Duodenal mucosa (tissue), 2 donors: ENCODE results near the gene AHDC1.
"Not testable (repeated sequence)": the region's sequence is repeated elsewhere in the genome, so short reads cannot be mapped to it uniquely, and the experiment has no call there.

Experiments used
- H3K27ac ChIP-seq: one replicate; pipeline ENCODE4 v1.7.0; 2013; ENCODE audit warnings: low read depth, low read length
- H3K27me3 ChIP-seq, 2 donors: one replicate each; pipeline ENCODE4 v1.7.0; 2013; ENCODE audit warnings: low read length in 2 of 2, control low read depth in 1 of 2; ENCODE audit not compliant: insufficient read depth in 2 of 2, control insufficient read depth in 1 of 2
- H3K36me3 ChIP-seq, 2 donors: one replicate each; pipeline ENCODE4 v1.7.0; 2013; ENCODE audit warnings: low read length in 2 of 2, control low read depth in 1 of 2; ENCODE audit not compliant: insufficient read depth in 2 of 2, control insufficient read depth in 1 of 2
- H3K4me1 ChIP-seq, 2 donors: one replicate each; pipeline ENCODE4 v1.7.0; 2013; ENCODE audit warnings: low read length in 2 of 2, control low read depth in 1 of 2; ENCODE audit not compliant: insufficient read depth in 2 of 2, control insufficient read depth in 1 of 2
- H3K4me3 ChIP-seq, 2 donors: one replicate each; pipeline ENCODE4 v1.7.0; 2013; ENCODE audit warnings: low read length in 2 of 2, low read depth in 1 of 2
- H3K9ac ChIP-seq, 2 donors: one replicate each; pipeline ENCODE4 v1.7.0; 2013; ENCODE audit warnings: low read length in 2 of 2, low read depth in 1 of 2
- H3K9me3 ChIP-seq, 2 donors: one replicate each; pipeline ENCODE4 v1.7.0; 2013; ENCODE audit warnings: low read length in 2 of 2, control low read depth in 1 of 2; ENCODE audit not compliant: control insufficient read depth in 1 of 2

Gene AHDC1

GRCh38 chr1:27644369-27645070 is 40.6 kb upstream of the AHDC1 start:
- H3K9me3 ChIP-seq: no peaks in the 10 kb centered on the region
- H3K27me3 ChIP-seq: no peaks in the 10 kb centered on the region
- H3K36me3 ChIP-seq: no peaks in the 10 kb centered on the region
- H3K27ac ChIP-seq: no peak overlapping the region
- H3K4me3 ChIP-seq: no peak overlapping the region
- H3K4me1 ChIP-seq: peaks cover 3 to 6% of the 10 kb centered on the region in 2 donors
- no peak overlapping the region for H3K9ac ChIP-seq

DNA sequence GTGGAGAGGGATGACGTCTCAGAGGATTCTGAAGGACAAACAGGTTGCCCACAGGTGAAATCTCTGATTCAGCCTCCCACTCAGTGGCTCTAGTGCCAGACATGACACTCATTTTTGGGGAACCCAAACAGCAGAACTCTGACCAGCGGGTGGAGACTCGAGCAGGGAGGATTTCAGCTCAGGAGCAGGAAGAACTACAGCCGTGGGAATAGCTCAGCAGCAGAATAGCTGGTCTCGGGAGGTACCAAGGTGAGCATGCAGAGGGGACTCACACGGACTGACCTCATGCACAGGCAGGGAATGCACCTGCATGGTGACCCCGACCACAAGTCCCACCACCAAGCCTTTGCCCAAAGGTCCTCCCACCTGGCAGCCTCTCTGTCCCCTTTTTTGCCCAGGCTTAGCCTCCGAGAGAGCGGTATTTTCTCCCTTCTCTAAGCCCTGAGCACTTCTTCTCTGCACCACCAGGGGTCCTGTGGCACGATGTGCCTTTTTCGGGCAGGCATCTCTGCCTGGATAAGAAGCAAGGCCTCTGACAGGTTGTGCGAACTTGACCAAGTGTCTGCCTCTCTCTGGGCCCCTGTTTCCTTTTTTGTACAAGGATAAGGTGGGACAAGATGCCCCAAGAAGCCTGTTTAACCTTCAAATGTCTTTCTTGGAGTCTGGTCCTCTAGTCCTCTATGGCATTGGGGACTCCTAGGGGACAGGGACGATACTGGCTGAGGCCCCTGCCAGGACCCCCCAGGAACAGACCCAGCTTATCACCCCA is 39.8 kb upstream of the AHDC1 start:
- H3K9ac ChIP-seq: no peak overlapping the region
- no peaks in the 10 kb centered on the region for H3K9me3 ChIP-seq
- H3K4me3 ChIP-seq: no peak overlapping the region
- no peaks in the 10 kb centered on the region for H3K27me3 ChIP-seq
- no peaks in the 10 kb centered on the region for H3K36me3 ChIP-seq
- no peak overlapping the region for H3K27ac ChIP-seq
- peaks cover 3 to 6% of the 10 kb centered on the region in 2 donors for H3K4me1 ChIP-seq

DNA sequence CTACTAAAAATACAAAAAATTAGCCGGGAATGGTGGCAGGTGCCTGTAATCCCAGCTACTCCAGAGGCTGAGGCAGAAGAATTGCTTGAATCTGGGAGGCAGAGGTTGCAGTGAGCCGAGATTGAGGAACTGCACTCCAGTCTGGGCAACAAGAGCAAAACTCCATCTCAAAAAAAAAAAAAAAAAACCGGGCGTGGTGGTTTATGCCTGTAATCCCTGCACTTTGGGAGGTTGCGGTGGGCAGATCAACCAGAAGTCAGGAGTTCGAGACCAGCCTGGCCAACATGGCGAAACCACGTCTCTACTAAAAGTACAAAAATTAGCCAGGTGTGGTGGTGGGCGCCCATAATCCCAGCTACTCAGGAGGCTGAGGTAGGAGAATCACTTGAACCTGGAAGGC is 36.6 kb upstream of the AHDC1 start:
- H3K9ac ChIP-seq, H3K36me3 ChIP-seq, H3K27ac ChIP-seq, H3K4me3 ChIP-seq, H3K9me3 ChIP-seq, H3K27me3 ChIP-seq, H3K4me1 ChIP-seq: not testable (repeated sequence)

GRCh38 chr1:27638805-27639204 is 34.9 kb upstream of the AHDC1 start:
- Histone ChIP-seq H3K27ac (no peak overlapping the region), H3K9ac (no peak overlapping the region), H3K27me3 (peaks cover 11 to 14% of the 10 kb centered on the region in 2 donors), H3K9me3 (no peaks in the 10 kb centered on the region), H3K4me3 (no peak overlapping the region), H3K4me1 (peaks cover 8% of the 10 kb centered on the region in 2 donors), H3K36me3 (no peaks in the 10 kb centered on the region)

DNA sequence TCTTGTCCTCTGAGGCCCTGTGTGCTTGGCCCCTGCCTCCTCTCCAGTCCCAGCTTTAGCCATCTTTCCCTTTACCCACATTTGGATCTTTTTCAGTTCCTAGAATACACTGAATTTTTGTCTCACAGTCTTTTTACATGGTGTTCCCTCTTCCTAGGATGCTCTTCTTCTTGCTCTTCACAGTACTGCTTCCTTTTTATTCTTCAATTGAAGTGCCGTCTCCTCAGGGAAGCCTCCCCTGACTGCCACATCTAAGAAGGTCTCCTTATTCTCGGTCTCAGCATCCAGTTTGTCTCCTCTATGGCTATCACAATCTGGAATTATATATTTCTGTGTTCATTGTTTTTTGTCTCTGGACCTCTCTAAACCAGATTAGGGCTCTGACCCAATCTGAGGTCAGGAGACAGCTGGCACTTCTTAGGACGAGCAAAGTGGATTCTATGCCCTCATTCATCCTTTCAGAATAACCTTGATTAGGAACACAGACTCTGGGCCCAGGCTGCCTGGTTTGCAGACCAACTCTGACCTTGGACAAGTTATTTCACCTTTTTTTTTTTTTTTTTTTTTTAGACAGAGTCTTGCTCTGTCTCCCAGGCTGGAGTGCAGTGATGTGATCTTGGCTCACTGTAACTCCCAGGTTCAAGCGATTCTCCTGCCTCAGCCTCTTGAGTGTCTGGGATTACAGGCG is 34.2 kb upstream of the AHDC1 start:
- H3K4me3 ChIP-seq: no peak overlapping the region
- H3K9me3 ChIP-seq: no peaks in the 10 kb centered on the region

GRCh38 chr1:27635396-27636142 is 31.6 kb upstream of the AHDC1 start:
- Histone ChIP-seq H3K9me3 (no peaks in the 10 kb centered on the region), H3K9ac (no peak overlapping the region), H3K36me3 (no peaks in the 10 kb centered on the region), H3K4me3 (no peak overlapping the region), H3K27me3 (peaks cover 21 to 25% of the 10 kb centered on the region in 2 donors), H3K4me1 (peaks cover 8 to 33% of the 10 kb centered on the region in 2 donors), H3K27ac (no peak overlapping the region)

More for the DNA sequence above, 34.2 kb upstream of the AHDC1 start:
- Histone ChIP-seq H3K9ac (no peak overlapping the region), H3K27ac (no peak overlapping the region), H3K36me3 (no peaks in the 10 kb centered on the region), H3K4me1 (peaks cover 5 to 10% of the 10 kb centered on the region in 2 donors), H3K27me3 (peaks cover 16 to 20% of the 10 kb centered on the region in 2 donors)

DNA sequence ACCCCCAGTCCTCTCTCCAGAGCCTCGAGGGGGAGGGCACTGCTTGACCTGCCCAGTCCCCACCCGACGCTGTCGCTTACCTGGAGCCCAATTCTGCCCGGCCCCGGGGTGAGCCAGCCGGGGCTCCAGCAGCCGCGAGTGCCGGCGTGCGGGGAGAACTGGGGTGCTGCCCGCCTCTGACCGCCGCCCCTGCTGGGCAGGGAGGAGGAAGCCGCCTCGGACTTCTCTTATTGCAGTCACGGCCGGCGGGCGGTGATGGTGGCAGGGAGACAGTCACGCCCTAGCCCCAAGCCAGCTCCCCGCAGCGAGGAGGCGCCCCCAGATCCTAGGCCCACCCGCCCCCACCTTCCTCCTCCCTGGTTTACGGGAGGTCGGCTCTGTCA is 31.0 kb upstream of the AHDC1 start, which contains the start of gene FGR:
Gene FGR, minus strand, starts transcription at position 201 of the 383 bp plus-strand sequence. CDS start 11,269 bp downstream, outside the sequence.
- H3K4me3 ChIP-seq: peak within 1 kb of the TSS; percentile 56 to 58
- peak within 1 kb of the TSS; percentile 39 to 43 for H3K9ac ChIP-seq
- peaks cover 21 to 25% of the 10 kb centered on the region in 2 donors for H3K27me3 ChIP-seq
- no peak within 1 kb of the TSS for H3K27ac ChIP-seq
- H3K36me3 ChIP-seq: no peaks in the 10 kb centered on the region
- H3K9me3 ChIP-seq: no peaks in the 10 kb centered on the region
- peaks cover 8 to 36% of the 10 kb centered on the region in 2 donors for H3K4me1 ChIP-seq

DNA sequence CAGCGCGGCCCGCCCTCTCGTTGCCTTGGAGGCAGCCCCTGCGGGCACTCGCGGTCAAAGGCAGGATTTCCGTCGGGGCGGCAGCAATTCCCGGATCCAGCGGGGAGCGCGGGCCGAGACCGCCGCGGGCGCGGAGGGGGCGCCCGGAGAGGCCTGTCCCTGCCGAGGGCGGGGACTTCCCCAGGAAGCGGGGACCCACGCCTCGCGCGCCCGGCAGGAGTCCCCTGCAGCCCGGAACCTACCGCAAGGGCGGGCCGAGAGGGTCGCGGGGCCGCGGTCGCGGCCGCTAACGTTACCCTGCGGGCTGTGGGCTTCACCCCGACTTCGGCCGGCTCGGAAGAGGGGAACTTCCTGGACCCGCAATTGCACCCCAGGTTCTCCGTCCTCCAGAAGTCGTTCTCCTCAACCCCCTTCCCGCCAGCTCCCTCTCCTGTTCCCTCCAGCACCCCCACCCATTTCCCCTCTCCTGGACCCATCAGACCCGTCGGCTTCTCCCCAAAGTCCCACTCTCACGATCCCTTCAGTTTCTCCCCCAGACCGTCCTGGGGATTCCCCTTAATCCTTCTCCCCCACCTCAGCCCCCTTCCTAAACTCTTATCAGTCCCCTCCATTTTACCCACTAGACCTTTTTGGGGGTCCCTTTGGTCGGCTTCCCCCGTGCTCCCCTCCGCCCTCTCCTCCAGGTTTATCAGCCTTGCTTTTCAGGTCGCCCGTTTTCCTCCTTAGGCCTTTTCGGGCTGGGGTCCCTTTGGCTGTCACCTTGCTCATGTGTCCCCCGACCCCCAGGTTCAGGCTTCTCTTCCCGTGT is 30.4 kb upstream of the AHDC1 start:
- H3K4me1 ChIP-seq: peaks cover 8 to 36% of the 10 kb centered on the region in 2 donors
- H3K27ac ChIP-seq: no peak overlapping the region
- H3K36me3 ChIP-seq: no peaks in the 10 kb centered on the region
- no peaks in the 10 kb centered on the region for H3K9me3 ChIP-seq
- peak overlapping the region; percentile 56 to 58 for H3K4me3 ChIP-seq
- H3K27me3 ChIP-seq: peaks cover 21 to 25% of the 10 kb centered on the region in 2 donors
- peak overlapping the region; percentile 39 to 43 for H3K9ac ChIP-seq

DNA sequence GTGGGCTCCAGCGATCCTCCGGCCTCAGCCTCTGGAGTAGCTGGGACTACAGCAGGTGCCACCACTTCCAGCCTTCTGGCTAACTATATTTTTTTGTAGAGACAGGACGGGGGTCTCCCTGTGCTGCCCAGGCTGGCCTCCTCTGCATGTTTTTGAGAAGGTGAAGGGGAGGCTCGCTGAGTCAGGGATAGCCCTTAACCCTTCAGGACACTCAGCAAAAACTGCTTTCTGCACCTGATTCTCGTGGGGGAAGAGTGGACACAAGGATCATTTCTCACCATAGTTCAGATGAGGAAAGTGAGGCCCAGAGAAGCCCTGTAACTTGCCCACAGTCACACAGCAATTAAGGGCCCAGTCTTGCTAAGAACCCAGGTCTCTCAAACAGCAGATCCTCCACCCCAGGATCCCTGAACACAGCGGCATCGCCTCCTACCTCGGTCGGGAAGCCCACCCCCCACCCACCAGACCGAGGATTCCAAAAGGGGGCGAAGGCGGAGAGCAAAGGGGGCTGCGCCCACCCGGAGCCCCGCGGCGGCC is 29.8 kb upstream of the AHDC1 start:
- Histone ChIP-seq H3K4me1 (peaks cover 8 to 36% of the 10 kb centered on the region in 2 donors), H3K9ac (peak overlapping the region; percentile 38 to 43), H3K9me3 (no peaks in the 10 kb centered on the region), H3K36me3 (no peaks in the 10 kb centered on the region), H3K27ac (no peak overlapping the region), H3K27me3 (peaks cover 21 to 25% of the 10 kb centered on the region in 2 donors), H3K4me3 (peak overlapping the region; percentile 56 to 58)
